Aorta (tissue), 5 donors: ENCODE data around the gene KCTD8. TPM values are rescaled to one million over a fixed set of nuclear protein-coding genes. Genes with fewer than 3 reads are reported as not detected.

ENCODE experiments used
- ATAC-seq: fragments of 200-7000 bp; cut with Tn5 transposase; one replicate; pipeline ENCODE4 v1.9.1; 2022; ENCODE audit warnings: moderate library complexity; ENCODE audit not compliant: low FRiP score
- DNase-seq, 2 donors: peaks; one replicate each; pipeline ENCODE4 v3.0.0-alpha.2; 2020
- H3K27ac ChIP-seq, 2 donors: one replicate each; pipeline ENCODE4 v1.5.1; 2013; ENCODE audit warnings: low read length in 2 of 2, mild to moderate bottlenecking in 2 of 2, moderate library complexity in 2 of 2, control low read depth in 1 of 2, inconsistent platforms in 1 of 2, low read depth in 1 of 2
- H3K27me3 ChIP-seq, 2 donors: one replicate each; pipeline ENCODE4 v1.6.1; 2013; ENCODE audit warnings: control low read depth in 1 of 2, low read length in 1 of 2, mild to moderate bottlenecking in 1 of 2, moderate library complexity in 1 of 2; ENCODE audit not compliant: insufficient read depth in 2 of 2, control insufficient read depth in 1 of 2
- H3K36me3 ChIP-seq, 2 donors: one replicate each; pipeline ENCODE4 v1.6.1; 2013; ENCODE audit warnings: control low read depth in 1 of 2, low read length in 1 of 2, mild to moderate bottlenecking in 1 of 2; ENCODE audit not compliant: insufficient read depth in 2 of 2, control insufficient read depth in 1 of 2
- H3K4me1 ChIP-seq, 2 donors: one replicate each; pipeline ENCODE4 v1.6.1; 2013; ENCODE audit warnings: low read length in 2 of 2, control low read depth in 1 of 2, mild to moderate bottlenecking in 1 of 2, moderate library complexity in 1 of 2; ENCODE audit not compliant: insufficient read depth in 2 of 2, control insufficient read depth in 1 of 2
- H3K4me3 ChIP-seq, 2 donors: one replicate each; pipeline ENCODE4 v1.5.1; 2013; ENCODE audit warnings: low read length in 2 of 2, control low read depth in 1 of 2, mild to moderate bottlenecking in 1 of 2
- H3K9me3 ChIP-seq: one replicate; pipeline ENCODE4 v1.6.1; 2013; ENCODE audit warnings: mild to moderate bottlenecking, low read length; ENCODE audit not compliant: control insufficient read depth
- WGBS, 2 donors: extraction: QIAGEN DNeasy Blood & Tissue Kit; methylation state at CpG; one replicate each; pipeline ENCODE4 v1.1.7; 2013; 5-methylcytosine and 5-hydroxymethylcytosine counted together
- intact Hi-C, 2 donors: fragments of 100-400 bp; cut with DNase I; formaldehyde crosslinking; loops; one replicate each; pipeline versions ENCODE4 v1.14.2 to v1.15.0; 2022
- polyA plus RNA-seq, 2 donors: library from polyadenylated mRNA; stranded (reverse); fragments of 200-250 nt; gene quantifications; one replicate each; pipeline ENCODE4 v1.2.3, GENCODE V29; 2013
- total RNA-seq, 2 donors: library from RNA; stranded (reverse); fragmentation: NEBNext Ultra II Directional; extraction: Animal tissue kit (Norgen Biotek cat#: 25700); gene quantifications; one replicate each; pipeline ENCODE4 v1.2.1, GENCODE V29; 2021
- donor health status: healthy with polysubstance abuse.
- donor health status: Bipolar disorder and iron deficiency.
- donor health status: DM: no; HTN: no; CAD: no.
- donor health status: DM: no; HTN: no; CAD: no.
- donor health status: DM: yes; HTN: yes; CAD: no.

Gene KCTD8
- total and polyA plus RNA-seq, 4 donors, result 0.15 to 4.8 (median 0.75) TPM; not detected in 1

GRCh38 chr4:44446801-44447562 lies 1.6 kb downstream of the KCTD8 start:
- peak; percentile 15 for ATAC-seq
- intact Hi-C loops, result no loop called here
- peak in 1 of 2 donors; percentile 51 for DNase-seq
- Histone ChIP-seq H3K27ac (no peak overlapping the region), H3K27me3 (no peaks in the 10 kb centered on the region), H3K4me1 (peaks cover 0 to 2% of the 10 kb centered on the region in 2 donors), H3K9me3 (no peaks in the 10 kb centered on the region), H3K36me3 (no peaks in the 10 kb centered on the region), H3K4me3 (peak overlapping the region; percentile 49 to 85)
- 2 to 3% methylated on average over 32 of the region's 32 CpGs for WGBS, 2 donors

GRCh38 chr4:44446191-44446590 lies 2.4 kb downstream of the KCTD8 start:
- intact Hi-C loops, result no loop called here
- Histone ChIP-seq H3K27ac (no peak overlapping the region), H3K9me3 (no peaks in the 10 kb centered on the region), H3K27me3 (no peaks in the 10 kb centered on the region), H3K4me1 (peaks cover 0 to 2% of the 10 kb centered on the region in 2 donors), H3K4me3 (no peak overlapping the region), H3K36me3 (no peaks in the 10 kb centered on the region)
- no peak for ATAC-seq
- DNase-seq, result no peak
- WGBS, 2 donors, result 2 to 8% methylated on average over 4 of the region's 4 CpGs

- H3K4me3 ChIP-seq, result no peak overlapping the region
- intact Hi-C loops, result no loop called here
- H3K36me3 ChIP-seq, result no peaks in the 10 kb centered on the region
- H3K4me1 ChIP-seq, result no peaks in the 10 kb centered on the region
- H3K27ac ChIP-seq, result no peak overlapping the region
- no peaks in the 10 kb centered on the region for H3K9me3 ChIP-seq
- DNase-seq, result no peak
- no peak for ATAC-seq
- H3K27me3 ChIP-seq, result no peaks in the 10 kb centered on the region
Measured at GRCh38 chr4:44438687-44439086, 9.9 kb downstream of the KCTD8 start.

GRCh38 chr4:44434247-44434646 lies 14.4 kb downstream of the KCTD8 start:
- WGBS, 2 donors, result 26 to 47% methylated on average over 2 of the region's 2 CpGs
- ATAC-seq (no peak), DNase-seq (no peak)
- no peaks in the 10 kb centered on the region for H3K9me3 ChIP-seq
- H3K27ac ChIP-seq, result no peak overlapping the region
- H3K36me3 ChIP-seq, result no peaks in the 10 kb centered on the region
- H3K4me3 ChIP-seq, result no peak overlapping the region
- H3K4me1 ChIP-seq, result no peaks in the 10 kb centered on the region
- H3K27me3 ChIP-seq, result no peaks in the 10 kb centered on the region
- intact Hi-C loops, result no loop called here

DNA sequence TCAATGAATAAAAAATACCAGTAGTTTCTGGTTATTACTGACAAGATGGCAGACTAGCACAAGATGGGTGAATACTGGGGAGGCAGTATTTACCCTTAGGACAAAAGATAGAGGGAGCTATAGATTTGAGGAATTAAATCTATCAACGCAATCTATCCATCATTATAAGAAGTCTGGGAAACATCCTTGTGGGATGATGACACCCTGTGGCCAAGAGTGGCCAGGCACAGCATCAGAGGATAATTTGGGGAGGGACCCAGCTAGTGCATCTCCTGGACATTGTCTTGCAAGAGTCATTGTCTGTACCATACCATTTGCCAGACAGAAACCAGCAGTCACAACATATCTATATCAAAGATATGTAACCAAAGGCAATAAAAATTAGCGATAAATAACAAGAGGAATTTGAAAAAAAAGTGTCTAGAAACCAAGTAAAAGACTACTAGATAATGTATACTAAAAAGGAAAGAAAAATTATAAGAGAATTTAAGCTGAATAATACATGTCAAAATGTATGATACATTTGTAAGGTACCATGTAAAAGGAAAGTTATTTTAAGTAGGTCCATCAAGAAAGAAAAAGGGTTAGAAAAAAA lies 22.9 kb downstream of the KCTD8 start:
- Histone ChIP-seq H3K27ac (no peak overlapping the region), H3K27me3 (no peaks in the 10 kb centered on the region), H3K4me3 (no peak overlapping the region), H3K4me1 (no peaks in the 10 kb centered on the region), H3K36me3 (no peaks in the 10 kb centered on the region), H3K9me3 (no peaks in the 10 kb centered on the region)
- ATAC-seq (no peak), DNase-seq (no peak)
- 60 to 68% methylated on average over 2 of the region's 2 CpGs for WGBS, 2 donors
- intact Hi-C loops, result no loop called here

GRCh38 chr4:44422912-44423311 lies 25.7 kb downstream of the KCTD8 start:
- Histone ChIP-seq H3K27ac (no peak overlapping the region), H3K27me3 (no peaks in the 10 kb centered on the region), H3K4me1 (no peaks in the 10 kb centered on the region), H3K36me3 (no peaks in the 10 kb centered on the region), H3K4me3 (no peak overlapping the region), H3K9me3 (no peaks in the 10 kb centered on the region)
- intact Hi-C loops, result no loop called here
- 34 to 50% methylated on average over 1 of the region's 1 CpG for WGBS, 2 donors
- no peak for DNase-seq
- ATAC-seq, result no peak

- no peaks in the 10 kb centered on the region for H3K36me3 ChIP-seq
- 93 to 95% methylated on average over 2 of the region's 2 CpGs for WGBS, 2 donors
- DNase-seq, result no peak
- no peak for ATAC-seq
- H3K27ac ChIP-seq, result no peak overlapping the region
- no peak overlapping the region for H3K4me3 ChIP-seq
- H3K9me3 ChIP-seq, result no peaks in the 10 kb centered on the region
- intact Hi-C loops, result no loop called here
- H3K4me1 ChIP-seq, result no peaks in the 10 kb centered on the region
- no peaks in the 10 kb centered on the region for H3K27me3 ChIP-seq
Measured at GRCh38 chr4:44421330-44422065, 27.1 kb downstream of the KCTD8 start.

- DNase-seq, result no peak
- no peak overlapping the region for H3K27ac ChIP-seq
- WGBS, 2 donors, result 96 to 97% methylated on average over 1 of the region's 1 CpG
- no peak overlapping the region for H3K4me3 ChIP-seq
- no peaks in the 10 kb centered on the region for H3K27me3 ChIP-seq
- intact Hi-C loops, result no loop called here
- H3K36me3 ChIP-seq, result no peaks in the 10 kb centered on the region
- no peaks in the 10 kb centered on the region for H3K9me3 ChIP-seq
- no peak for ATAC-seq
- H3K4me1 ChIP-seq, result no peaks in the 10 kb centered on the region
Measured at GRCh38 chr4:44415251-44415650, 33.4 kb downstream of the KCTD8 start.
